Measurements from ENCODE around the gene EPS8L1. TPM values are rescaled to one million over a fixed set of nuclear protein-coding genes. Genes with fewer than 3 reads are reported as not detected.
"Not testable (repeated sequence)": the region's sequence is repeated elsewhere in the genome, so short reads cannot be mapped to it uniquely, and the experiment has no call there.

Gene EPS8L1
- total RNA-seq, 2 experiments from 2014 or later: 2.2 to 2.7 TPM

DNA sequence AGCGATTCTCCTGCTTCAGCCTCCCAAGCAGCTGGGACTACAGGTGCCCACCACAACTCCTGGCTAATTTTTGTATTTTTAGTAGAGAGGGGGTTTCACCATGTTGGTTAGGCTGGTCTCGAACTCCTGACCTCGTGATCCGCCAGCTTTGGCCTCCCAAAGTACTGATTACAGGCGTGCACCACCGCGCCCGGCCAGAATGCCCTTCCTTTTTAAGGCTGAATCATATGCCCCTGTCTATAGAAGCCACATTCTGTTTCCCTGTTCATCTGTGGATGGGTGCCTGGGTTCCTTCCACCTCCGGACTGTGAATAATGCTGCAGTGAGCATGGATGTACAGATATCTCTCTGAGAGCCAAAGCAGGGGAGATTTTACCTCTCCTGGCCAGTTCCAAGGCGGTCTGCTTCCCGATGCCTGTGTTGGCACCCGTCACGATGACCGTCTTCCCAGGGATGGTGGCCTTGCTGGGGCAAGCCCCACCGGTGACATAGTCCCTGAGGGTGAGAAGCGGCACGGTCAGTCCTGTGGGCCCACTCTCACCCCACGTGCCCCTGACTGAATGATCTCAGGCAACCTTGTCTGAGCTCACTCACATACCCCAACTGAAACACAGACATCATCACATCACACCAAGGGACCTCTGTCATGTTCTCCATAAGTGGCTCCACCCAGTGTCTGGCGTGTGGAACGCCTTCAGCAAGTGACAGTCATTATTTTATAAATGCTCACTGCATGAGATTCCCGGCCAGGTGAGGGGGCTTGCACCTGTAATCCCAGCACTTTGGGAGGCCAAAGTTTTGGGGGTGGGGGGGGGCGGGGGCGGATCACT is 16.7 kb upstream of the EPS8L1 start:
- no peaks in the 10 kb centered on the region for H3K9me3 Mint-ChIP-seq
- ChIA-PET CTCF (no interaction called here), POLR2A (no interaction called here)
- H3K27me3 Mint-ChIP-seq: no peaks in the 10 kb centered on the region
- H3K27ac Mint-ChIP-seq: no peak overlapping the region
- intact Hi-C loops (cut with micrococcal nuclease): no loop called here
- no peak overlapping the region for H3K4me3 Mint-ChIP-seq
- H3K36me3 Mint-ChIP-seq: peaks cover 26% of the 10 kb centered on the region
- peaks cover 8% of the 10 kb centered on the region for H3K4me1 Mint-ChIP-seq (ENCODE audit: low read depth)
- DNase-seq: no peak

DNA sequence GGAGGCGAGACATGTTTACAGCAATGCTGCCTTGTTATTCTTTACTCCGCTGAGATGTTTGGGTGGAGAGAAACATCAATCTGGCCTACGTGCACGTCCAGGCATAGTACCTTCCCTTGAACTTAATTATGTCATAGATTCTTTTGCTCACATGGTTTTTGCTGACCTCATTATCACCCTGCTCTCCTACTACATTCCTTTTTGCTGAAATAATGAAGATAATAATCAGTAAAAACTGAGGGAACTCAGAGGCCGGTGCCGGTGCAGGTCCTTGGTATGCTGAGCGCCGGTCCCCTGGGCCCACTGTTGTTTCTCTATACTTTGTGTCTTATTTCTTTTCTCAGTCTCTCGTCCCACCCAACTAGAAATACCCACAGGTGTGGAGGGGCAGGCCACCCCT is 15.4 kb upstream of the EPS8L1 start:
- POLR2A ChIA-PET; intact Hi-C loops (cut with micrococcal nuclease); H3K9me3 Mint-ChIP-seq; H3K4me1 Mint-ChIP-seq (ENCODE audit: low read depth); DNase-seq; CTCF ChIA-PET; H3K4me3 Mint-ChIP-seq; H3K27ac Mint-ChIP-seq; H3K27me3 Mint-ChIP-seq: not testable (repeated sequence)
- H3K36me3 Mint-ChIP-seq: peaks cover 24% of the 10 kb centered on the region

GRCh38 chr19:55062735-55063491 is 12.8 kb upstream of the EPS8L1 start, which contains the start of gene RDH13:
TSS of gene RDH13 (minus strand) at chr19:55063148. CDS start at chr19:55063032, 116 bp downstream.
- Mint-ChIP-seq H3K4me1 (ENCODE audit: low read depth) (peaks cover 8% of the 10 kb centered on the region), H3K36me3 (peaks cover 11% of the 10 kb centered on the region), H3K27me3 (peaks cover 12% of the 10 kb centered on the region), H3K4me3 (peak within 1 kb of the TSS; percentile 80), H3K27ac (no peak within 1 kb of the TSS), H3K9me3 (no peaks in the 10 kb centered on the region)
- ChIA-PET POLR2A (interaction anchor here (0.6 kb wide), 1 partner anchor 505 kb away, joined by 3 read pairs; no protein-coding TSS in a partner anchor), CTCF (interaction anchor here (0.6 to 1.2 kb wide), 5 partner anchors 16 to 103 kb away, joined by 3 to 5 read pairs (median 3); no protein-coding TSS in a partner anchor)
- peak; percentile 99 for DNase-seq
- intact Hi-C loops (cut with micrococcal nuclease): loop anchor here (1.0 kb wide), 2 partner anchors 18 to 57 kb away; no protein-coding TSS in a partner anchor

DNA sequence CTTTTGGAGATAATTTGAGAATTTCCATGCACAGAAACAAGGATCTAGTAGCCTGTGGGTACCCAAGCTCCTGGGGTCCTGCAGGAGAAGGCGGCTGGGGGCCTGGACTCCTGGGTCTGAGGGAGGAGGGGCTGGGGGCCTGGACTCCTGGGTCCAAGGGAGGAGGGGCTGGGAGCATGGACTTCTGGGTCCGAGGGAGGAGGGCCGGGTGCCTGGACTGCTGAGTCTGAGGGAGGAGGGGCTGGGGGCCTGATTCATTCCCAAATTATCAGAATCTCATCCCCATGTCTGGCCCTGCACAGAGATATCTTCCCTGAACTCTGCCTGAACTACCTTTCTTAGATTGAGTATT is 12.2 kb upstream of the EPS8L1 start:
- peaks cover 8% of the 10 kb centered on the region for H3K4me1 Mint-ChIP-seq (ENCODE audit: low read depth)
- no peak overlapping the region for H3K27ac Mint-ChIP-seq
- CTCF ChIA-PET: interaction anchor here (0.6 to 1.2 kb wide), 2 partner anchors 17 to 26 kb away, joined by 3 to 5 read pairs; no protein-coding TSS in a partner anchor
- POLR2A ChIA-PET: interaction anchor here (0.6 kb wide), 1 partner anchor 506 kb away, joined by 3 read pairs; no protein-coding TSS in a partner anchor
- peaks cover 16% of the 10 kb centered on the region for H3K27me3 Mint-ChIP-seq
- intact Hi-C loops (cut with micrococcal nuclease): loop anchor here (1.0 kb wide), 2 partner anchors 18 to 57 kb away; no protein-coding TSS in a partner anchor
- H3K9me3 Mint-ChIP-seq: no peaks in the 10 kb centered on the region
- peak overlapping the region; percentile 80 for H3K4me3 Mint-ChIP-seq
- no peak for DNase-seq
- H3K36me3 Mint-ChIP-seq: peaks cover 8% of the 10 kb centered on the region

DNA sequence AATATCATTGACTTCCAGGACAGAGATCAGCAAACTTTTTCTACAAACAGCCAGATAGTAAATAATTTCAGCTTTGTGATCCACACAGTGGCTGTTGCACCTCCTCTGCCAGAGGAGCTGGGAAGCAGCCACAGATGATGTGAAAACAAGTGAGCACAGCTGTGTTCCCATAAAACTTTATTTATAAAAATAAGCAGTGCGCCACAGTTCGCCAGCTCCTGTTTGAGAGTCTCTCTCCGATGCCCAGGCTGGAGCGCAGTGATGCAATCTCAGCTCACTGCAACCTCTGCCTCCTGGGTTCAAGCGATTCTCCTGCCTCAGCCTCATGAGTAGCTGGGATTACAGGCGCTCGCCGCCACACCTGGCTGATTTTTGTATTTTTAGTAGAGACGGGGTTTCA is 10.2 kb upstream of the EPS8L1 start:
- H3K9me3 Mint-ChIP-seq; DNase-seq; intact Hi-C loops (cut with micrococcal nuclease); POLR2A ChIA-PET; CTCF ChIA-PET; H3K36me3 Mint-ChIP-seq; H3K27ac Mint-ChIP-seq; H3K4me3 Mint-ChIP-seq: not testable (repeated sequence)
- Mint-ChIP-seq H3K27me3 (peaks cover 27% of the 10 kb centered on the region), H3K4me1 (ENCODE audit: low read depth) (peaks cover 16% of the 10 kb centered on the region)

GRCh38 chr19:55066107-55066709 is 9.5 kb upstream of the EPS8L1 start:
- DNase-seq: no peak
- Mint-ChIP-seq H3K4me3 (no peak overlapping the region), H3K36me3 (no peaks in the 10 kb centered on the region), H3K4me1 (ENCODE audit: low read depth) (peaks cover 15% of the 10 kb centered on the region), H3K27me3 (peaks cover 33% of the 10 kb centered on the region), H3K27ac (no peak overlapping the region), H3K9me3 (no peaks in the 10 kb centered on the region)
- POLR2A ChIA-PET: no interaction called here
- intact Hi-C loops (cut with micrococcal nuclease): no loop called here
- CTCF ChIA-PET: interaction anchor here (0.7 kb wide), 1 partner anchor 14 kb away, joined by 3 read pairs; no protein-coding TSS in a partner anchor

- H3K27me3 Mint-ChIP-seq: peaks cover 46% of the 10 kb centered on the region
- POLR2A ChIA-PET: no interaction called here
- intact Hi-C loops (cut with micrococcal nuclease): no loop called here
- no peak overlapping the region for H3K27ac Mint-ChIP-seq
- H3K4me3 Mint-ChIP-seq: no peak overlapping the region
- H3K36me3 Mint-ChIP-seq: no peaks in the 10 kb centered on the region
- H3K4me1 Mint-ChIP-seq (ENCODE audit: low read depth): peaks cover 7% of the 10 kb centered on the region
- DNase-seq: no peak
- CTCF ChIA-PET: no interaction called here
- H3K9me3 Mint-ChIP-seq: peaks cover 3% of the 10 kb centered on the region
Observed at GRCh38 chr19:55067869-55068268, 7.8 kb upstream of the EPS8L1 start.

DNA sequence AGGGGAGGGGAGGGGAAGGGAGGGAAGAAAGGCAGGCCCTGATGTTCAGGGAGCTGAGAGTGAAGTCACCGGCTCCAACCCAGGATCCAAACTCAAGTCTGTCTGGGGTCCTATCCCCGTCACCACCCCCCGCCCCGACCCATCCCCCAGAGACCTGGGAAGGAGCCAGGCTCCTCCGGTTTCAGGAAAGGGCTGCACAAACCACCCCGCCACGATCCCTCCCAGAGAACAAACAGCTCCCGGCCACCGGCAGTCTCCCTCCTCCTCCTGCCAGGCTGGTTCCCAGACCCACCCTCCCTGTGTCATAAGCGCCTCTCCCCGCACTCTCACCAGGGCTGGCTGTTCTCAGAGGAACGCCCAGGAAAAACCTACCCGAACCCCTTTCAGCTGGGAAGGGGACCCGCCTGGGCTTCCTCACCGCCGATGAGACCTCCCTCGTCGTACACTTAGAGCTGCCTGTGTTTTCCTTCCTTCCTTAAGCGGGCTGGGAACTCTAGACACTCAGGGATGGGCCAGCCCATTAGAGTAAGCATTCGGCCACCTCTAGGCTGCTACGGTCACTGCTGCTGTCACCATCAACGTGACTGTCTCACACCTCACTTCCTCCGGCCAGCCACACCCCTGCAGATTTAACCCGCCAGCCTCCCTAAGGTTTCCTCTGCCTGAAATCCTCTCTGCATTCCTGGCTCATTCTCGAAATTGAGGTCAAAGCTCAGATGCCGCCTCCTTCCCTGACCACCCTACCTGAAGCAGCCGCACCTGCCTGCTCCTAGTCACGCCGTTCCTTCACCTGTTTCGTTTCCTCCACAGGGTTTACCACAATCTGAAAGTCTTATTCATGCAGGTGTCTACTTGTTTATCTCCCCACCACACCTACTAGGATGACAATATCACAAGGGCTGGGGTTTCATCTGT is 6.5 kb upstream of the EPS8L1 start:
- no peaks in the 10 kb centered on the region for H3K36me3 Mint-ChIP-seq
- DNase-seq: no peak
- POLR2A ChIA-PET: no interaction called here
- no peak overlapping the region for H3K27ac Mint-ChIP-seq
- H3K27me3 Mint-ChIP-seq: peaks cover 53% of the 10 kb centered on the region
- H3K4me3 Mint-ChIP-seq: no peak overlapping the region
- intact Hi-C loops (cut with micrococcal nuclease): no loop called here
- CTCF ChIA-PET: no interaction called here
- H3K4me1 Mint-ChIP-seq (ENCODE audit: low read depth): peaks cover 7% of the 10 kb centered on the region
- H3K9me3 Mint-ChIP-seq: peaks cover 3% of the 10 kb centered on the region

- intact Hi-C loops (cut with micrococcal nuclease): no loop called here
- Mint-ChIP-seq H3K9me3 (peaks cover 3% of the 10 kb centered on the region), H3K4me3 (no peak overlapping the region), H3K4me1 (ENCODE audit: low read depth) (peaks cover 7% of the 10 kb centered on the region), H3K27me3 (peaks cover 54% of the 10 kb centered on the region), H3K27ac (no peak overlapping the region), H3K36me3 (no peaks in the 10 kb centered on the region)
- no peak for DNase-seq
- ChIA-PET POLR2A (no interaction called here), CTCF (no interaction called here)
Observed at GRCh38 chr19:55069865-55070197, 5.8 kb upstream of the EPS8L1 start.

- ChIA-PET POLR2A (no interaction called here), CTCF (no interaction called here)
- H3K27me3 Mint-ChIP-seq: peaks cover 61% of the 10 kb centered on the region
Observed at GRCh38 chr19:55070466-55071128, 5.1 kb upstream of the EPS8L1 start.

DNA sequence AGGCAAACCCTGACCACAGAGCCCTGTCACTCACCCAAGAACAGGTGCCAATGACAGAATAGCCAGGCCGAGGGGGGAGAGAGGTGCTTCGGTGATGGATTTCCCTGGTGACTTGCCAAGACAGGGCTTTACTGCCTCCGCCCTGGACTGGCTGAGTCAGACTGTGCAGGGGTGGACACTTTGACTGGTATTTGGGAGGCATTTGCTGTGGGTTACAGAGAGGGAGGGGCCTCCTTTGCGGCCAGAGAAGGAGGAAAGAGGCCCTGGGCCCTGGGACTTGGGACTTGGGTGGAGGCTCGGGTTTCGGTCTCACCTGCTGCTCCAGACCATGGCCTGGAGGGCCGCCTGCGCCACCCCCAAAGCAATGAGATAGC is 4.6 kb upstream of the EPS8L1 start:
- ChIA-PET CTCF (no interaction called here), POLR2A (no interaction called here)
- DNase-seq: no peak
- Mint-ChIP-seq H3K27ac (no peak overlapping the region), H3K4me1 (ENCODE audit: low read depth) (peaks cover 7% of the 10 kb centered on the region), H3K36me3 (no peaks in the 10 kb centered on the region), H3K27me3 (peaks cover 62% of the 10 kb centered on the region), H3K9me3 (peaks cover 3% of the 10 kb centered on the region), H3K4me3 (no peak overlapping the region)
- intact Hi-C loops (cut with micrococcal nuclease): no loop called here

More at GRCh38 chr19:55070466-55071128, 5.1 kb upstream of the EPS8L1 start:
- Mint-ChIP-seq H3K36me3 (no peaks in the 10 kb centered on the region), H3K9me3 (peaks cover 3% of the 10 kb centered on the region), H3K4me3 (no peak overlapping the region), H3K27ac (no peak overlapping the region), H3K4me1 (ENCODE audit: low read depth) (peaks cover 7% of the 10 kb centered on the region)
- intact Hi-C loops (cut with micrococcal nuclease): no loop called here
- no peak for DNase-seq

Measured in activated CD4-positive, alpha-beta memory T cell treated with anti-CD3 and anti-CD28 coated beads for 36 hours (primary cell).